Amniotic epithelial cell (primary cell): ENCODE measurements around the gene WDR76.
A peak's percentile ranks its signal among the peaks of the same experiment; 100 is the strongest.

Source experiments
- DNase-seq: peaks from one replicate; pipeline ENCODE4 v3.0.0-alpha.2; 2010; ENCODE audit warnings: low read depth

The WDR76 gene

GRCh38 chr15:43913941-43914340 lies 87.1 kb downstream of the WDR76 start:
- DNase-seq, result peak; percentile 20

DNA sequence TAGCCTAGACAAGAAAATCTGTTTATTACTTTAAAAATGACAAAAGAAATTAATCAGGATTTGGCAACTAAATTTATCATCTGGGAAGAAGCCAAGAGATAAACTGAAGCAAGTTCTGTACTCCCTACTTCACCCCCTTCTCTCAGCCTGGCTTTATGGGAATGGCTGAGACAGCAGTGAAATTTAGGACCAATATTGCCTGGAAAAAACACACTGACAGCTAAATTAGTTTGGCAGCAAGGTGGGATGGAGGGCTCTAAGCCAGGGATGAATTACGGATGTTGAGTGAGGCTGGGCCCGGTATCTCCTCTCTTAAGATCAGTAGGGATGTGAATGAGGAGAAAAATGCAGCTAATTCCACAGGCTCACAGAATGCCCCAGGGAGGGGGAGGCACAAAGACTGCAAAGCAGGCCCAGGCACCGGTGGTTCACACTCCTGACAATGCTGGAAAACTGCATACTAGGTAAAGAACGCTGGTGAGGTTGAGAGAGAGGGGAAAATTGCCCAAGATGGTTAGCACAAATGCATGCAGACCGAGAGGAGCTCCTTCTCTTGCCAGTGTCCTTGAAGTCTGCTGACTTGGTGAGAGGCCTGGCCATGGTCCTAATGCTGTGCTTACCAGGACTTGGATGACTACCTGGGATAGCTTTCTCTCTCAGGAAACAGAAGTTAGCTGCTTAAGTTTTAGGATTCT lies 89.0 kb downstream of the WDR76 start:
- DNase-seq, result peak; percentile 66

GRCh38 chr15:43916326-43916660 lies 89.5 kb downstream of the WDR76 start:
- DNase-seq, result no peak
